Endothelial cell (in vitro differentiated cells): ENCODE data around the gene NISCH. TPM values are rescaled to one million over a fixed set of nuclear protein-coding genes. Genes with fewer than 3 reads are reported as not detected.

Experiments used
- DNase-seq: peaks from one replicate; pipeline ENCODE4 v3.0.0; 2021; ENCODE audit warnings: low spot score
- H3K27ac Mint-ChIP-seq: one replicate; pipeline ENCODE4 v1.8.0; 2021; ENCODE audit warnings: mixed read lengths, inconsistent platforms; ENCODE audit not compliant: unreplicated experiment
- H3K27me3 Mint-ChIP-seq: one replicate; pipeline ENCODE4 v1.8.0; 2021; ENCODE audit warnings: mild to moderate bottlenecking, moderate library complexity, mixed read lengths, inconsistent platforms; ENCODE audit not compliant: unreplicated experiment
- H3K36me3 Mint-ChIP-seq: one replicate; pipeline ENCODE4 v1.8.0; 2021; ENCODE audit warnings: mild to moderate bottlenecking, low read depth, mixed read lengths, inconsistent platforms; ENCODE audit not compliant: unreplicated experiment
- H3K4me1 Mint-ChIP-seq: one replicate; pipeline ENCODE4 v1.8.0; 2021; ENCODE audit warnings: mild to moderate bottlenecking, mixed read lengths, inconsistent platforms; ENCODE audit not compliant: unreplicated experiment
- H3K4me3 Mint-ChIP-seq: one replicate; pipeline ENCODE4 v1.8.0; 2021; ENCODE audit warnings: mild to moderate bottlenecking, mixed read lengths, inconsistent platforms; ENCODE audit not compliant: unreplicated experiment
- H3K9me3 Mint-ChIP-seq: one replicate; pipeline ENCODE4 v1.8.0; 2021; ENCODE audit warnings: mixed read lengths, inconsistent platforms; ENCODE audit not compliant: unreplicated experiment
- CTCF ChIP-seq: fragments of 200-600 bp; sonication (generic); IDR thresholded peaks from one replicate; pipeline ENCODE4 v1.5.0; 2021; ENCODE audit warnings: antibody characterized with exemption; ENCODE audit not compliant: unreplicated experiment
- total RNA-seq: library from RNA; stranded (reverse); fragmentation: NEBNext Ultra II Directional; extraction: Animal tissue kit (Norgen Biotek cat#: 25700); gene quantifications from one replicate; pipeline ENCODE4 v1.2.1, GENCODE V29; 2021; ENCODE audit not compliant: unreplicated experiment

Gene NISCH
- total RNA-seq, 1 donor from 2014 or later = 261 TPM

DNA sequence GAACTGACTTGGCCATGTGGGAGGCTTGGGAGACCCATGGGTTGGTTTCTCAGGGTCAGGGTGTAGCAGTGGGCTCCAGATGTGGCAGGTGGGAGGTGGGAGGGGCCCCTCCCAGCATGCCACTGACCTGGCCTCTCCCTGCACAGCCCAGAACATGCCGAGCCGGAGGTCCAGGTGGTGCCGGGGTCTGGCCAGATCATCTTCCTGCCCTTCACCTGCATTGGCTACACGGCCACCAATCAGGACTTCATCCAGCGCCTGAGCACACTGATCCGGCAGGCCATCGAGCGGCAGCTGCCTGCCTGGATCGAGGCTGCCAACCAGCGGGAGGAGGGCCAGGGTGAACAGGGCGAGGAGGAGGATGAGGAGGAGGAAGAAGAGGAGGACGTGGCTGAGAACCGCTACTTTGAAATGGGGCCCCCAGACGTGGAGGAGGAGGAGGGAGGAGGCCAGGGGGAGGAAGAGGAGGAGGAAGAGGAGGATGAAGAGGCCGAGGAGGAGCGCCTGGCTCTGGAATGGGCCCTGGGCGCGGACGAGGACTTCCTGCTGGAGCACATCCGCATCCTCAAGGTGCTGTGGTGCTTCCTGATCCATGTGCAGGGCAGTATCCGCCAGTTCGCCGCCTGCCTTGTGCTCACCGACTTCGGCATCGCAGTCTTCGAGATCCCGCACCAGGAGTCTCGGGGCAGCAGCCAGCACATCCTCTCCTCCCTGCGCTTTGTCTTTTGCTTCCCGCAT, 31.8 kb downstream of the NISCH start:
- H3K4me1 Mint-ChIP-seq = peaks cover 43% of the 10 kb centered on the region
- peaks cover 16% of the 10 kb centered on the region for H3K27me3 Mint-ChIP-seq
- peaks cover 48% of the 10 kb centered on the region for H3K36me3 Mint-ChIP-seq
- no peaks in the 10 kb centered on the region for H3K9me3 Mint-ChIP-seq
- peak overlapping the region; percentile 52 for H3K27ac Mint-ChIP-seq
- DNase-seq = no peak
- no peak for TF ChIP-seq CTCF
- peak overlapping the region; percentile 37 for H3K4me3 Mint-ChIP-seq

- DNase-seq = no peak
- H3K27ac Mint-ChIP-seq = peak overlapping the region; percentile 52
- H3K27me3 Mint-ChIP-seq = peaks cover 21% of the 10 kb centered on the region
- no peak for TF ChIP-seq CTCF
- peaks cover 47% of the 10 kb centered on the region for H3K36me3 Mint-ChIP-seq
- H3K9me3 Mint-ChIP-seq = no peaks in the 10 kb centered on the region
- H3K4me3 Mint-ChIP-seq = peak overlapping the region; percentile 37
- H3K4me1 Mint-ChIP-seq = peaks cover 46% of the 10 kb centered on the region
Observed at GRCh38 chr3:52487788-52488691, 32.6 kb downstream of the NISCH start.

- Mint-ChIP-seq H3K27ac (peak overlapping the region; percentile 52), H3K4me1 (peaks cover 46% of the 10 kb centered on the region), H3K9me3 (no peaks in the 10 kb centered on the region), H3K36me3 (peaks cover 46% of the 10 kb centered on the region), H3K4me3 (no peak overlapping the region), H3K27me3 (peaks cover 19% of the 10 kb centered on the region)
- no peak for DNase-seq
- TF ChIP-seq CTCF = no peak
Observed at GRCh38 chr3:52488746-52489145, 33.3 kb downstream of the NISCH start.

DNA sequence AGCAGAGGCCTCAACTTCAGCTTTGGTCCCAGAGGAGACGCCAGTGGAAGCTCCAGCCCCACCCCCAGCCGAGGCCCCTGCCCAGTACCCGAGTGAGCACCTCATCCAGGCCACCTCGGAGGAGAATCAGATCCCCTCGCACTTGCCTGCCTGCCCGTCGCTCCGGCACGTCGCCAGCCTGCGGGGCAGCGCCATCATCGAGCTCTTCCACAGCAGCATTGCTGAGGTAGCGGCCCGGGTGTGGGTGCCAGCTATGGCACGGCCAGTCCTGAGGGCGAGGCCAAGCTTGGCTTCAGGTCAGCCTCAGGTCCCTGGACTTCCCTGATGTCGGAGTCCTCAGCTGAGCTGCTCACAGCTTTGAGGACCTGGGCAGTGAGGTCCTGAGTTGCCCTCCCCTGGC, 34.0 kb downstream of the NISCH start:
- H3K4me3 Mint-ChIP-seq = no peak overlapping the region

More for the DNA sequence above, 34.0 kb downstream of the NISCH start:
- Mint-ChIP-seq H3K4me1 (peaks cover 47% of the 10 kb centered on the region), H3K27ac (peak overlapping the region; percentile 18), H3K27me3 (peaks cover 16% of the 10 kb centered on the region), H3K36me3 (peaks cover 41% of the 10 kb centered on the region), H3K9me3 (no peaks in the 10 kb centered on the region)
- TF ChIP-seq CTCF = no peak
- no peak for DNase-seq
